SU-DHL-6 (cell line): Measurements from ENCODE around the gene SLC6A11.

Source experiments
- H2AFZ ChIP-seq: fragments of 200-600 bp; sonication (generic); 2 replicates; pipeline ENCODE4 v1.6.1; 2014; ENCODE audit warnings: low read depth, mild to moderate bottlenecking, moderate library complexity, mixed read lengths, antibody characterized with exemption, low read length; ENCODE audit not compliant: severe bottlenecking
- H3F3A ChIP-seq: fragments of 200-600 bp; shearing (Covaris generic); 2 replicates; pipeline ENCODE4 v1.6.0; 2016; ENCODE audit warnings: antibody characterized with exemption, mild to moderate bottlenecking; ENCODE audit not compliant: insufficient read depth
- H3K27ac ChIP-seq: fragments of 200-600 bp; sonication (generic); 2 replicates; pipeline ENCODE4 v1.5.1; 2016; ENCODE audit warnings: low read depth, mild to moderate bottlenecking, low read length, moderate library complexity, mixed read lengths
- H3K27me3 ChIP-seq: fragments of 200-600 bp; sonication (generic), shearing (Covaris generic); 2 replicates; pipeline ENCODE4 v1.6.0; 2014; ENCODE audit warnings: mild to moderate bottlenecking, low read length
- H3K36me3 ChIP-seq: fragments of 200-600 bp; sonication (generic); 2 replicates; pipeline ENCODE4 v1.6.1; 2014; ENCODE audit warnings: mild to moderate bottlenecking, low read length, mixed read lengths
- H3K4me2 ChIP-seq: fragments of 300-600, 200-600 bp; shearing (Covaris generic), sonication (generic); 2 replicates; pipeline ENCODE4 v1.6.0; 2014; ENCODE audit warnings: low read length, low read depth, mild to moderate bottlenecking; ENCODE audit not compliant: poor library complexity, severe bottlenecking
- H3K4me3 ChIP-seq: fragments of 200-600 bp; sonication (generic); 2 replicates; pipeline ENCODE4 v1.5.1; 2014; ENCODE audit warnings: antibody characterized with exemption, low read length, mild to moderate bottlenecking, mixed read lengths; ENCODE audit not compliant: insufficient read depth, poor library complexity, severe bottlenecking
- H3K79me2 ChIP-seq: fragments of 200-600 bp; sonication (generic); 2 replicates; pipeline ENCODE4 v1.6.1; 2014; ENCODE audit warnings: mild to moderate bottlenecking, low read length, moderate library complexity; ENCODE audit not compliant: insufficient read depth
- H3K9ac ChIP-seq: fragments of 200-600 bp; sonication (generic); 2 replicates; pipeline ENCODE4 v1.7.0; 2014; ENCODE audit warnings: mild to moderate bottlenecking, low read length
- H3K9me2 ChIP-seq: fragments of 200-600 bp; sonication (generic); replicated peaks from 2 replicates; pipeline ENCODE4 v1.6.1; 2014; ENCODE audit warnings: low read length; ENCODE audit not compliant: insufficient read depth
- H3K9me3 ChIP-seq: fragments of 200-600 bp; sonication (generic); 2 replicates; pipeline ENCODE4 v1.6.1; 2014; ENCODE audit warnings: low read length, mixed read lengths; ENCODE audit not compliant: insufficient read depth
- H4K20me1 ChIP-seq: fragments of 200-600 bp; sonication (generic); 2 replicates; pipeline ENCODE4 v1.6.1; 2014; ENCODE audit warnings: low read depth, mild to moderate bottlenecking, antibody characterized with exemption, low read length, moderate library complexity, mixed read lengths
- CTCF ChIP-seq: fragments of 200-600 bp; sonication (generic); IDR thresholded peaks from one replicate; pipeline ENCODE4 v1.5.1; 2017; ENCODE audit warnings: antibody characterized with exemption, mild to moderate bottlenecking, low read length, moderate library complexity; ENCODE audit not compliant: insufficient read depth, poor library complexity, severe bottlenecking
- EZH2phosphoT487 ChIP-seq: fragments of 200-600 bp; sonication (generic), shearing (Covaris generic); conservative IDR thresholded peaks from 2 replicates; pipeline ENCODE4 v1.6.1; 2018; ENCODE audit warnings: mild to moderate bottlenecking, antibody characterized with exemption, low read length, moderate library complexity, mixed read lengths

SLC6A11 gene

GRCh38 chr3:10935846-10936631 lies 120.0 kb downstream of the SLC6A11 start:
- H3K9ac ChIP-seq: no peak overlapping the region
- H3K27ac ChIP-seq: no peak overlapping the region
- TF ChIP-seq EZH2phosphoT487 (no peak), CTCF (no peak)
- H3K36me3 ChIP-seq: no peaks in the 10 kb centered on the region
- H3F3A ChIP-seq: no peaks in the 10 kb centered on the region
- no peaks in the 10 kb centered on the region for H3K79me2 ChIP-seq
- H3K4me3 ChIP-seq: no peak overlapping the region
- H3K9me2 ChIP-seq: no peaks in the 10 kb centered on the region
- H3K27me3 ChIP-seq: no peaks in the 10 kb centered on the region
- no peak overlapping the region for H3K4me2 ChIP-seq
- no peaks in the 10 kb centered on the region for H4K20me1 ChIP-seq
- H3K9me3 ChIP-seq: no peaks in the 10 kb centered on the region
- no peak overlapping the region for H2AFZ ChIP-seq

- H3K27me3 ChIP-seq: no peaks in the 10 kb centered on the region
- no peaks in the 10 kb centered on the region for H3K9me2 ChIP-seq
- no peak overlapping the region for H3K27ac ChIP-seq
- no peak overlapping the region for H3K4me2 ChIP-seq
- no peak overlapping the region for H3K9ac ChIP-seq
- H3K36me3 ChIP-seq: no peaks in the 10 kb centered on the region
- H2AFZ ChIP-seq: no peak overlapping the region
- no peaks in the 10 kb centered on the region for H3F3A ChIP-seq
- TF ChIP-seq EZH2phosphoT487 (no peak), CTCF (no peak)
- no peaks in the 10 kb centered on the region for H3K79me2 ChIP-seq
- H4K20me1 ChIP-seq: no peaks in the 10 kb centered on the region
- no peaks in the 10 kb centered on the region for H3K9me3 ChIP-seq
- H3K4me3 ChIP-seq: no peak overlapping the region
Observed at GRCh38 chr3:10936686-10937085, 120.7 kb downstream of the SLC6A11 start.

- no peak overlapping the region for H2AFZ ChIP-seq
- H3K9ac ChIP-seq: no peak overlapping the region
- H3K4me2 ChIP-seq: no peak overlapping the region
- H3K36me3 ChIP-seq: no peaks in the 10 kb centered on the region
- H4K20me1 ChIP-seq: no peaks in the 10 kb centered on the region
- no peaks in the 10 kb centered on the region for H3K79me2 ChIP-seq
- H3K27me3 ChIP-seq: no peaks in the 10 kb centered on the region
- no peak for TF ChIP-seq CTCF
- TF ChIP-seq EZH2phosphoT487: no peak
- H3K4me3 ChIP-seq: no peak overlapping the region
- H3K9me2 ChIP-seq: no peaks in the 10 kb centered on the region
- no peaks in the 10 kb centered on the region for H3F3A ChIP-seq
- no peak overlapping the region for H3K27ac ChIP-seq
- no peaks in the 10 kb centered on the region for H3K9me3 ChIP-seq
Observed at GRCh38 chr3:10937141-10937825, 121.3 kb downstream of the SLC6A11 start.
